ENCODE results near the gene C19orf85.

- no peak for TF ChIP-seq GATA2 (IDR thresholded peaks at IDR 0.05; ENCODE audit: low read depth, low read length)
- no peak for TF ChIP-seq GATA3 (IDR thresholded peaks at IDR 0.05; ENCODE audit: low read depth, low read length)
Measured at GRCh38 chr19:55486043-55486970, 21.8 kb upstream of the C19orf85 start.
